ENCODE data around the gene MAD1L1. TPM values are rescaled to one million over a fixed set of nuclear protein-coding genes. Genes with fewer than 3 reads are reported as not detected.

Gene MAD1L1
- total and polyA plus RNA-seq, 2 of the 4 experiments (the other 2 are of a cell fraction), result 29.0 to 40.9 TPM

DNA sequence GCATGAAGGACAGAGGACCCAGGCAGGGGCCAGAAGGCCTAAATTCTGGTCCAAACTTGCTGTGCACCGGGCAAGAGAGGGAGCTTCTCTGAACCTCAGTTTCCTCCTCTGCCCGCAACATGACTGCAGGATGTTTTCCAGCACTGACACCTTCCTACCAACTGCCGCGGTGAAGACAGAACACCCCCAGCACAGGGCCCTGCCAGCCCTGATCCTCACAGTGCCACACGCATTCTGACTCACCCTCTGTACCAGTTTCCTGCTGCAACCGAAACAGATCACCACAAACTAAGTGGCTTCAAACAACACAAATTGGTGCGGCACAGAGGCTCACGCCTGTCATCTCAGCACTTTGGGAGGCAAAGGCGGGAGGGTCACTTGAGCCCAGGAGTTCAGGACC is 18.1 kb downstream of the MAD1L1 start:
- Histone ChIP-seq H3K18ac (ENCODE audit: low read depth, low read length) (no peak overlapping the region), H2AFZ (replicated peaks; ENCODE audit: low read length, poor library complexity) (no peak overlapping the region), H3K4me3 (ENCODE audit: insufficient read depth, low read depth, low read length) (no peak overlapping the region), H3K4me2 (ENCODE audit: low read depth, low read length) (no peak overlapping the region), H4K20me1 (ENCODE audit: insufficient read depth, low read length) (no peaks in the 10 kb centered on the region), H3K27me3 (ENCODE audit: control insufficient read depth, insufficient read depth, low read length) (no peaks in the 10 kb centered on the region), H3K23ac (ENCODE audit: low read depth, low read length) (no peak overlapping the region), H3K9ac (ENCODE audit: low read depth, low read length) (no peak overlapping the region), H3K9me1 (ENCODE audit: insufficient read depth, low read length) (peaks cover 4% of the 10 kb centered on the region; the same call in 1 of the 2 replicates), H3K4me1 (ENCODE audit: control insufficient read depth, insufficient read depth, low read length) (no peaks in the 10 kb centered on the region), H3K79me1 (ENCODE audit: low read depth in 1 of 2, low read length in 2 of 2) (no peaks in the 10 kb centered on the region; a peak in 1 of 4 replicates), H3K27ac (ENCODE audit: insufficient read depth, low read length) (no peak overlapping the region), H2AK9ac (replicated peaks; ENCODE audit: low read depth, low read length, poor library complexity) (no peak overlapping the region), H3K4ac (ENCODE audit: low read depth, low read length) (no peak overlapping the region), H3K56ac (ENCODE audit: extremely low read depth, insufficient read depth, low read length) (no peak overlapping the region), H3K9me3 (ENCODE audit: control insufficient read depth, insufficient read depth, low read length) (no peaks in the 10 kb centered on the region), H4K5ac (ENCODE audit: low read depth, low read length) (no peak overlapping the region), H2BK20ac (ENCODE audit: low read depth, low read length) (no peak overlapping the region), H3K36me3 (ENCODE audit: control insufficient read depth, insufficient read depth, low read length) (peaks cover 60% of the 10 kb centered on the region), H4K8ac (ENCODE audit: low read depth in 2 of 2, low read length in 2 of 2) (no peak overlapping the region), H3K14ac (replicated peaks; ENCODE audit: low read depth, low read length) (no peak overlapping the region), H4K91ac (ENCODE audit: insufficient read depth, low read depth, low read length) (no peak overlapping the region), H2BK15ac (ENCODE audit: low read depth, low read length) (no peak overlapping the region), H2AK5ac (ENCODE audit: low read depth, low read length) (no peak overlapping the region), H2BK120ac (ENCODE audit: low read depth, low read length) (no peak overlapping the region), H2BK5ac (ENCODE audit: low read depth, low read length, poor library complexity, severe bottlenecking) (no peak overlapping the region)
- CTCF ChIA-PET, result no interaction called here
- ATAC-seq (ENCODE audit: low read depth), result no peak
- BruUV-seq (replicated peaks), result no TSS peak
- POLR2A ChIA-PET (ENCODE audit: unreplicated experiment), result no interaction called here
- TF ChIP-seq MAFK (IDR thresholded peaks at IDR 0.05; ENCODE audit: low read depth, low read length), result no peak
- TF ChIP-seq SMC3 (IDR thresholded peaks at IDR 0.05; ENCODE audit: low read depth, low read length), result no peak
- no peak for TF ChIP-seq NFE2L2 (IDR thresholded peaks at IDR 0.05; ENCODE audit: low read depth, low read length)
- TF ChIP-seq, protein P1, sequence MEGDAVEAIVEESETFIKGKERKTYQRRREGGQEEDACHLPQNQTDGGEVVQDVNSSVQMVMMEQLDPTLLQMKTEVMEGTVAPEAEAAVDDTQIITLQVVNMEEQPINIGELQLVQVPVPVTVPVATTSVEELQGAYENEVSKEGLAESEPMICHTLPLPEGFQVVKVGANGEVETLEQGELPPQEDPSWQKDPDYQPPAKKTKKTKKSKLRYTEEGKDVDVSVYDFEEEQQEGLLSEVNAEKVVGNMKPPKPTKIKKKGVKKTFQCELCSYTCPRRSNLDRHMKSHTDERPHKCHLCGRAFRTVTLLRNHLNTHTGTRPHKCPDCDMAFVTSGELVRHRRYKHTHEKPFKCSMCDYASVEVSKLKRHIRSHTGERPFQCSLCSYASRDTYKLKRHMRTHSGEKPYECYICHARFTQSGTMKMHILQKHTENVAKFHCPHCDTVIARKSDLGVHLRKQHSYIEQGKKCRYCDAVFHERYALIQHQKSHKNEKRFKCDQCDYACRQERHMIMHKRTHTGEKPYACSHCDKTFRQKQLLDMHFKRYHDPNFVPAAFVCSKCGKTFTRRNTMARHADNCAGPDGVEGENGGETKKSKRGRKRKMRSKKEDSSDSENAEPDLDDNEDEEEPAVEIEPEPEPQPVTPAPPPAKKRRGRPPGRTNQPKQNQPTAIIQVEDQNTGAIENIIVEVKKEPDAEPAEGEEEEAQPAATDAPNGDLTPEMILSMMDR (conservative IDR thresholded peaks at IDR 0.05; ENCODE audit: low read depth, low read length), result no peak
- TF ChIP-seq MXI1 (IDR thresholded peaks at IDR 0.05; ENCODE audit: borderline replicate concordance, low read depth, low read length), result no peak
- no peak for TF ChIP-seq MAZ (IDR thresholded peaks at IDR 0.05; ENCODE audit: borderline replicate concordance, low read depth, low read length)
- TF ChIP-seq, protein P2, sequence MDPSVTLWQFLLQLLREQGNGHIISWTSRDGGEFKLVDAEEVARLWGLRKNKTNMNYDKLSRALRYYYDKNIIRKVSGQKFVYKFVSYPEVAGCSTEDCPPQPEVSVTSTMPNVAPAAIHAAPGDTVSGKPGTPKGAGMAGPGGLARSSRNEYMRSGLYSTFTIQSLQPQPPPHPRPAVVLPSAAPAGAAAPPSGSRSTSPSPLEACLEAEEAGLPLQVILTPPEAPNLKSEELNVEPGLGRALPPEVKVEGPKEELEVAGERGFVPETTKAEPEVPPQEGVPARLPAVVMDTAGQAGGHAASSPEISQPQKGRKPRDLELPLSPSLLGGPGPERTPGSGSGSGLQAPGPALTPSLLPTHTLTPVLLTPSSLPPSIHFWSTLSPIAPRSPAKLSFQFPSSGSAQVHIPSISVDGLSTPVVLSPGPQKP (IDR thresholded peaks at IDR 0.05; ENCODE audit: borderline replicate concordance, low read depth, low read length), result no peak
- TF ChIP-seq, protein P3, sequence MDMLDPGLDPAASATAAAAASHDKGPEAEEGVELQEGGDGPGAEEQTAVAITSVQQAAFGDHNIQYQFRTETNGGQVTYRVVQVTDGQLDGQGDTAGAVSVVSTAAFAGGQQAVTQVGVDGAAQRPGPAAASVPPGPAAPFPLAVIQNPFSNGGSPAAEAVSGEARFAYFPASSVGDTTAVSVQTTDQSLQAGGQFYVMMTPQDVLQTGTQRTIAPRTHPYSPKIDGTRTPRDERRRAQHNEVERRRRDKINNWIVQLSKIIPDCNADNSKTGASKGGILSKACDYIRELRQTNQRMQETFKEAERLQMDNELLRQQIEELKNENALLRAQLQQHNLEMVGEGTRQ (IDR thresholded peaks at IDR 0.05; ENCODE audit: low read depth, low read length), result no peak
- no peak for TF ChIP-seq FOS (IDR thresholded peaks at IDR 0.05; ENCODE audit: low read depth, low read length)
- TF ChIP-seq BHLHE40 (IDR thresholded peaks at IDR 0.05; ENCODE audit: low read depth, low read length), result no peak
- DNase-seq, result no peak
- in situ Hi-C loops (cut with MboI; ENCODE audit: low sequenced_read_pairs) (loop anchor here (10.0 kb wide), 1 partner anchor 560 kb away; no protein-coding TSS in a partner anchor), intact Hi-C loops (cut with micrococcal nuclease) (no loop called here), dilution Hi-C loops (cut with HindIII; ENCODE audit: low sequenced_read_pairs, unreplicated experiment) (no loop called here)
- WGBS, 2 experiments (ENCODE audit: extremely low coverage in 2 of 2, insufficient read length in 1 of 2), result 95% methylated on average over 6 of the region's 9 CpGs; no CpG with 5 or more reads in 1 of the 2 experiments
